Ovary (tissue), 9 donors: Measurements from ENCODE around the gene ZNF771. TPM values are rescaled to one million over a fixed set of nuclear protein-coding genes. Genes with fewer than 3 reads are reported as not detected.

ENCODE experiments used
- DNase-seq, 5 donors: peaks; one replicate each; pipeline ENCODE4 v3.0.0-alpha.2; 2019 to 2020
- H3K27ac ChIP-seq, 2 donors: fragments of 200-600 bp; one replicate each; pipeline versions ENCODE4 v1.5.1 to v1.8.0; 2019 to 2022
- H3K27me3 ChIP-seq: fragments of 200-600 bp; one replicate; pipeline ENCODE4 v1.8.0; 2022
- H3K36me3 ChIP-seq: fragments of 200-600 bp; sonication (generic); one replicate; pipeline ENCODE4 v1.5.1; 2019
- H3K4me1 ChIP-seq: one replicate; pipeline ENCODE4 v1.8.1; 2013; ENCODE audit warnings: mild to moderate bottlenecking, moderate library complexity; ENCODE audit not compliant: insufficient read depth
- H3K4me3 ChIP-seq: fragments of 200-600 bp; sonication (generic); one replicate; pipeline ENCODE4 v1.5.1; 2017
- H3K9me3 ChIP-seq, 2 donors: fragments of 200-600 bp in 1 of 2; sonication (generic) in 1 of 2; one replicate each; pipeline versions ENCODE4 v1.5.1 to v1.8.1; 2013 to 2019; ENCODE audit warnings: mild to moderate bottlenecking in 1 of 2, moderate library complexity in 1 of 2
- EP300 ChIP-seq: sonication (generic); formaldehyde crosslinking; IDR thresholded peaks from one replicate; pipeline ENCODE4 v1.6.1; 2017; ENCODE audit warnings: antibody characterized with exemption
- POLR2A ChIP-seq: fragments of 450-650 bp; IDR thresholded peaks from one replicate; pipeline ENCODE4 v1.6.1; 2017; ENCODE audit warnings: antibody characterized with exemption, mild to moderate bottlenecking, moderate library complexity
- WGBS, 3 donors: extraction: QIAGEN DNeasy Blood & Tissue Kit in 1 of 3; methylation state at CpG; one replicate each; pipeline versions ENCODE4 v1.1.5 to v1.1.7; 2013 to 2017; 5-methylcytosine and 5-hydroxymethylcytosine counted together
- intact Hi-C, 4 donors: fragments of 100-400 bp; cut with DNase I; formaldehyde crosslinking; loops; one replicate each; pipeline versions ENCODE4 v1.11.0 to v1.15.1; 2022 to 2023
- polyA plus RNA-seq, 2 donors: library from polyadenylated mRNA; stranded (reverse); fragments of 200-250 nt in 1 of 2; fragments of 350-450 nt in 1 of 2; fragmentation: Illumina TruSeq in 1 of 2; extraction: RNeasy Lipid Tissue Mini Kit (QIAGEN cat#74804) in 1 of 2; gene quantifications; one replicate each; pipeline ENCODE4 v1.2.3, GENCODE V29; 2013 to 2014
- total RNA-seq, 7 donors: library from RNA; depleted of rRNA in 2 of 7; stranded (reverse); fragments of >200 nt in 2 of 7; fragmentation: NEBNext Ultra II Directional in 3 of 7; extraction: Animal tissue kit (Norgen Biotek cat#: 25700) in 3 of 7; gene quantifications; one replicate each; pipeline versions ENCODE4 v1.1.0 to v1.2.4, GENCODE V29; 2016 to 2023
- TF ChIP-seq, protein P1 (sequence below), 3 donors: fragments of 450-650 bp in 2 of 3; fragments of 200-600 bp in 1 of 3; IDR thresholded peaks; one replicate each; pipeline versions ENCODE4 v1.5.1 to v1.8.0; 2016 to 2022; ENCODE audit warnings: antibody characterized with exemption in 3 of 3, mild to moderate bottlenecking in 1 of 3
- donor health status: DM: no; HTN: no; CAD: no; lungs with moderate emphysema.
- donor health status: DM: no; HTN: no; CAD: no.
- donor health status: Bipolar disorder and iron deficiency.
- donor health status: DM: yes; HTN: yes; CAD: no.
- donor health status: DM: no; HTN: no; CAD: no.
- donor health status: DM: yes; HTN: yes; CAD: no.

ZNF771 gene
- total and polyA plus RNA-seq, 9 donors: 4.1 to 33.3 (median 15.9) TPM

DNA sequence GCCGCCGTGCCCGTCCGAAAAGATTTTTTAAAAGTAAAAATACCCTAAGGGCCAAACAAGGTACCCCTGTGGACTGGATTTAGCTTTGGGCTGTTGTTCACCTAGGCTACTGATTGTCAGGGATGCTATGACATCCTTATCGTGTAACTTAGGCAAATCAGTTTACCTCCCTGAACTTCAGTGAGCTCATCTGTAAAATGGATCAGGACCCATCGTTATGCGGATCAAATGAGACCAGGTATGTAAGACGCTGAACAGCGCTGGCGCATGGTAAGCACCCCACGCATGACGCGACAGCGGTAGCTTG lies 658 bp upstream of the ZNF771 start:
- no peak for TF ChIP-seq POLR2A
- TF ChIP-seq, protein P1, sequence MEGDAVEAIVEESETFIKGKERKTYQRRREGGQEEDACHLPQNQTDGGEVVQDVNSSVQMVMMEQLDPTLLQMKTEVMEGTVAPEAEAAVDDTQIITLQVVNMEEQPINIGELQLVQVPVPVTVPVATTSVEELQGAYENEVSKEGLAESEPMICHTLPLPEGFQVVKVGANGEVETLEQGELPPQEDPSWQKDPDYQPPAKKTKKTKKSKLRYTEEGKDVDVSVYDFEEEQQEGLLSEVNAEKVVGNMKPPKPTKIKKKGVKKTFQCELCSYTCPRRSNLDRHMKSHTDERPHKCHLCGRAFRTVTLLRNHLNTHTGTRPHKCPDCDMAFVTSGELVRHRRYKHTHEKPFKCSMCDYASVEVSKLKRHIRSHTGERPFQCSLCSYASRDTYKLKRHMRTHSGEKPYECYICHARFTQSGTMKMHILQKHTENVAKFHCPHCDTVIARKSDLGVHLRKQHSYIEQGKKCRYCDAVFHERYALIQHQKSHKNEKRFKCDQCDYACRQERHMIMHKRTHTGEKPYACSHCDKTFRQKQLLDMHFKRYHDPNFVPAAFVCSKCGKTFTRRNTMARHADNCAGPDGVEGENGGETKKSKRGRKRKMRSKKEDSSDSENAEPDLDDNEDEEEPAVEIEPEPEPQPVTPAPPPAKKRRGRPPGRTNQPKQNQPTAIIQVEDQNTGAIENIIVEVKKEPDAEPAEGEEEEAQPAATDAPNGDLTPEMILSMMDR (IDR thresholded peaks at IDR 0.05): no peak
- no peak for TF ChIP-seq EP300
- intact Hi-C loops: loop anchor here in 2 of 4 donors (5.0 to 10.0 kb wide), 3 partner anchors 39 to 342 kb away; partner anchors contain the start of gene ALDOA (in 1 of the 2)
- H3K36me3 ChIP-seq: no peaks in the 10 kb centered on the region
- peak overlapping the region; percentile 40 to 81 for H3K27ac ChIP-seq
- 9 to 16% (median 13%) methylated on average over 14 of the region's 14 CpGs for WGBS, 3 donors
- peak overlapping the region; percentile 61 for H3K4me3 ChIP-seq
- H3K9me3 ChIP-seq: no peaks in the 10 kb centered on the region
- no peak for DNase-seq
- peaks cover 9% of the 10 kb centered on the region for H3K4me1 ChIP-seq
- no peaks in the 10 kb centered on the region for H3K27me3 ChIP-seq

DNA sequence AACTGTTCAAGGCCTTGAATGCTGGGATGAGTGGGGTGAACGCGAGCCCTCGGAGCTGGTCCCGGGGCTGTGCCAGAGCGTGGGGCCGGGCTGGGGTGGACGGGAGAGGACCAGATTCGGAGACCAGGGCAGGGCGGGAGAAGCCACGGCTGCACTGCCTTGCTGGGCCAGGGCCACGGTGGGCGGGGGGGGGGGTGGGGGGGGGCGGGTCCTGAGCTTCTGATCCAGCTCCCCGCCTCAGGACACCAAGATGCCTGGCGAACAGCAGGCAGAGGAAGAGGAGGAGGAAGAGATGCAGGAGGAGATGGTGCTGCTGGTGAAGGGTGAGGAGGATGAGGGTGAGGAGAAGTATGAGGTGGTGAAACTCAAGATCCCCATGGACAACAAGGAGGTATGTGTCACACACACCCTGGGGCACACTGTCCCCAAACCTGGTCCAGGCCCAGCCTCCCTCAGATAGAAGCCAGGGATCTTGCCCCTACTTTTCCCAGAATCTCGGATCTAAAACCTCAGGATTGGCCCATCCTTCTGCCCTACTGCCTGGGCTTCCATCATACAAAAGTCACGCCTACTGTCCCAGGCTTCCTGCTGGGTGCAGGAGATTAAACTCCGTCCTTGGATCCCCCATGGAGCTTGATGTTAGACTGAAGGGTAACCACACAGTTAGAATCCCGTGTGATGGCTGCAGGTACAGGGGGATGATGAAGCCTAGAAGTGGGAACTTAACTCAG lies 563 bp downstream of the ZNF771 start:
- 8% methylated on average over 18 to 19 of the region's 19 CpGs for WGBS, 3 donors
- peak overlapping the region; percentile 40 to 81 for H3K27ac ChIP-seq
- H3K9me3 ChIP-seq: no peaks in the 10 kb centered on the region
- TF ChIP-seq EP300: no peak
- no peak for TF ChIP-seq POLR2A
- TF ChIP-seq, protein P1 (IDR thresholded peaks at IDR 0.05): no peak
- H3K4me1 ChIP-seq: peaks cover 9% of the 10 kb centered on the region
- H3K27me3 ChIP-seq: no peaks in the 10 kb centered on the region
- no peak for DNase-seq
- peak overlapping the region; percentile 61 for H3K4me3 ChIP-seq
- H3K36me3 ChIP-seq: no peaks in the 10 kb centered on the region
- intact Hi-C loops: loop anchor here in 2 of 4 donors (5.0 to 10.0 kb wide), 3 partner anchors 41 to 343 kb away; partner anchors contain the start of gene ALDOA (in 1 of the 2)

DNA sequence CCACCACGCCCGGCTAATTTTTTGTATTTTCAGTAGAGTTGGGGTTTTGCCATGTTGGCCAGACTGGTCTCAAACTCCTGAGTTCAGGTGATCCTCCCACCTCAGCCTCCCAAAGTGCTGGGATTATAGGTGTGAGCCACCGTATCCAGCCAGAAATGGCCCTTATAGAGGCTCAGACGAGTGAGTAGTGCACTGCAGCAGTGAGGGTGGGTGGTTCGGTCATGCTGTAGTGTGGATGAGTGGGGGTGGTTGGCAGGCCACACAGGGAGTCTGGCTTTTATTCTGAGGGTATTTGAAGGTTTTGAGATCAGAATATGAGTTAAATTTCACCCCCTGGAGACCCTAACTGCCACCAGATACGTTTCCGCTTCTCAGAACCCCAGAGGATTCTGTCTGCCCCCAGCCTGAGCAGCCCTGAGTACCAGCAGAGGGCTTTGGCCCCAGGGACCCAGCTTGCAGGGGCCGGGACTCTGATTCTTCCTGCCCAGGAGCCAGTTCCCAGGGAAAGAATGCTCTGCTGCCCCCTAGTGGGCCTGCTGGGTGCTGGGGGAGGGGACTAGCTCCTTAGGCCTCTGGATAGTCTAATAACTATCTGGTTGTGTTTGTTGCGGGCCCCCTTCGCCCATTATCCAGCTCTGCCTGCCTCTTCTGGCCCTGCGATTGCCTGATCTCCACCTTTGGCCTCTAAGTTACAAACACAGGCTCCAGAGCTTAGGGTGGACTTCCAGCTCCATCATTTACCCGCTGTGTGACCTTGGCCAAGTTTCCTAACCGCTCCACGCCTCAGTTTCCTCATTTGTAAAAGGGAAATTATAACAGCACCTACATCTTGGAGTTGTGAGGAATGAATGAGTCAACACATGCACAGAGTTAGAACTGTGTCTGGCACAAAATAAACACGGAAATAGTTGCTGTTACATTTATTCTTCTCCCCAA lies 2.0 kb downstream of the ZNF771 start:
- Histone ChIP-seq H3K36me3 (no peaks in the 10 kb centered on the region), H3K4me3 (no peak overlapping the region), H3K9me3 (no peaks in the 10 kb centered on the region), H3K27me3 (no peaks in the 10 kb centered on the region), H3K27ac (no peak overlapping the region), H3K4me1 (peaks cover 9% of the 10 kb centered on the region)
- intact Hi-C loops: loop anchor here in 3 of 4 donors (5.0 to 10.0 kb wide), 4 partner anchors 42 to 345 kb away; partner anchors contain the start of genes ALDOA (in 1 of the 3), TBX6 (in 1 of the 3) and YPEL3 (in 1 of the 3)
- DNase-seq: peak; percentile 85 to 94 (median 92)
- no peak for TF ChIP-seq EP300
- TF ChIP-seq, protein P1 (IDR thresholded peaks at IDR 0.05): peak; percentile 78 to 86 (median 83)
- TF ChIP-seq POLR2A: peak; percentile 11
- whole genome bisulfite sequencing, 3 donors: 34 to 36% (median 34%) methylated on average over 15 of the region's 15 CpGs

DNA sequence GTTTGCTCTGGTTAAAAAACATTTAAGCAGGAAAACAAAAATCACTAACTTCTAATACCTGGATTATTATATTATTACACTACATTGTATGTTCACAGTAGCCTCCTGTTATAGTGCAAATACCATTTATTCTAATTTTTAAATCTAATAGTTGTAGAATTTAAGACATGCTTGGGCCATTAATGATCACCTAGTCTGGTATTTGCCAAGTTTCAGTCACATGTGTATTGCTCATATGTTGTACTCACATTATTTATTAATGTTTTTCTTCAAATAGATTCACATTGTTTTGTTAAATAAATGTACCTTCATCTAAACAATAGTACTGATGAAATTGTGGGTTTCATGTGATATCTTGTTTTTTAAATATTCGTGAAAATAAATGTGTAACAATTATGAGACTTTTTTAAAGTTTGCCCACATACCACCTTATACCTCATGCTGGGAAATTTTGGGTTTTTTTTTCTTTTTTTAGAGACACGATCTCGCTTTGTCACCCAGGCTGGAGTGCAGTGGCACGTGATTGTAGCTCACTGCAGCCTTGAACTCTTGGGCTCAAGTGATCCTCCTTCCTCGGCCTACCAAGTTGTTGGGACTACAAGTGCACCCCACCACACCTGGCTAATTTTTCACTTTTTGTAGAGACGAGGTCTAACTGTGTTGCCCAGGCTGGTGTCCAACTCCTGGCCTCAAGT lies 5.9 kb downstream of the ZNF771 start:
- Histone ChIP-seq H3K27me3 (no peaks in the 10 kb centered on the region), H3K36me3 (no peaks in the 10 kb centered on the region), H3K9me3 (no peaks in the 10 kb centered on the region), H3K27ac (no peak overlapping the region), H3K4me3 (no peak overlapping the region), H3K4me1 (peaks cover 10% of the 10 kb centered on the region)
- intact Hi-C loops: loop anchor here in 1 of 4 donors (10.0 kb wide), 1 partner anchor 318 kb away; the partner anchor contains the start of genes TBX6 and YPEL3
- WGBS, 3 donors: 66 to 77% (median 70%) methylated on average over 6 of the region's 6 CpGs
- DNase-seq: no peak
- TF ChIP-seq EP300 (no peak), POLR2A (no peak)
- TF ChIP-seq, protein P1 (IDR thresholded peaks at IDR 0.05): no peak
